Hematopoietic multipotent progenitor cell (in vitro differentiated cells): Measurements from ENCODE around the gene CIBAR2. TPM values are rescaled to one million over a fixed set of nuclear protein-coding genes. Genes with fewer than 3 reads are reported as not detected.
"Not testable (repeated sequence)": the region's sequence is repeated elsewhere in the genome, so short reads cannot be mapped to it uniquely, and the experiment has no call there.

Experiments used
- DNase-seq, 3 donors: peaks; one replicate each; pipeline ENCODE4 v3.0.0-alpha.2; 2011 to 2015; ENCODE audit warnings: low read depth in 2 of 3, low spot score in 2 of 3
- total RNA-seq: library from RNA; depleted of rRNA; stranded (reverse); fragments of >200 nt; gene quantifications from one replicate; pipeline ENCODE4 v1.2.3, GENCODE V29; 2012

CIBAR2 gene
- total RNA-seq, 1 donor = not detected

GRCh38 chr16:85129876-85130704 is 17.8 kb upstream of the CIBAR2 start:
- no peak for DNase-seq

- no peak for DNase-seq
Observed at GRCh38 chr16:85128079-85128837, 16.0 kb upstream of the CIBAR2 start.

GRCh38 chr16:85127379-85127723 is 15.1 kb upstream of the CIBAR2 start:
- no peak for DNase-seq

GRCh38 chr16:85126705-85127378 is 14.6 kb upstream of the CIBAR2 start:
- no peak for DNase-seq

GRCh38 chr16:85126394-85126704 is 14.1 kb upstream of the CIBAR2 start:
- no peak for DNase-seq

- DNase-seq = no peak
Observed at GRCh38 chr16:85125570-85126393, 13.5 kb upstream of the CIBAR2 start.

- DNase-seq = no peak
Observed at GRCh38 chr16:85124636-85125346, 12.5 kb upstream of the CIBAR2 start.

- DNase-seq = no peak
Observed at GRCh38 chr16:85123891-85124635, 11.8 kb upstream of the CIBAR2 start.

- not testable (repeated sequence) for DNase-seq
Observed at GRCh38 chr16:85123441-85123840, 11.2 kb upstream of the CIBAR2 start.

GRCh38 chr16:85120006-85120340 is 7.7 kb upstream of the CIBAR2 start:
- no peak for DNase-seq

GRCh38 chr16:85117418-85117817 is 5.1 kb upstream of the CIBAR2 start:
- no peak for DNase-seq

- peak; percentile 36 to 75 (median 69) for DNase-seq
Observed at GRCh38 chr16:85114909-85115567, 2.8 kb upstream of the CIBAR2 start.

- DNase-seq = no peak
Observed at GRCh38 chr16:85113913-85114312, 1.6 kb upstream of the CIBAR2 start.

GRCh38 chr16:85113168-85113733 is 979 bp upstream of the CIBAR2 start:
- no peak for DNase-seq

- no peak for DNase-seq
Observed at GRCh38 chr16:85111184-85111583, 1.1 kb downstream of the CIBAR2 start.

GRCh38 chr16:85110105-85110504 is 2.2 kb downstream of the CIBAR2 start:
- DNase-seq = no peak

GRCh38 chr16:85107532-85107931 is 4.7 kb downstream of the CIBAR2 start:
- DNase-seq = no peak

- no peak for DNase-seq
Observed at GRCh38 chr16:85107083-85107482, 5.2 kb downstream of the CIBAR2 start.

GRCh38 chr16:85105475-85105874 is 6.8 kb downstream of the CIBAR2 start:
- no peak for DNase-seq
